ENCODE results near the gene CEP131.
A peak's percentile ranks its signal among the peaks of the same experiment; 100 is the strongest.

Gene CEP131

DNA sequence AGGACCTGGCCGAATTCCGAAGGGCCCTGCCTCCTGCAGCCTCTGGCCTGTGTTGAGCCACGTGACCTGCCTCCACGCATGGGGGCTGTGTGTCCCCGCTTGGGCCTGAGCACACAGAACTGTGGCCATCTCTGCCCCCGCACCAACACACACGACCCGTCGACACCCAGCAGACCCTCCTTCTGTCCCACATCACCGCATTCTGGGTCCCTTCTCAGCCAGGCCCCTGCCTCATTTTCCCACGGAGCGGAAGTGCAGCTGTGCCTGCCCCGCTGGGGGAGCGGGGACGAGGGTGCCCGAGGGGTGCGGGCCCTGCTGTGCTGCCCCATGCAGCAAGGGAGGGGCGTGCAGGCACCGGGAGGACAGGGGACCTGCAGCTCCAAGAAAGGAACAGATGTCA lies 34.8 kb upstream of the CEP131 start:
- H3K27me3 ChIP-seq (ENCODE audit: insufficient read depth, poor library complexity, severe bottlenecking) = no peaks in the 10 kb centered on the region
- H3K4me3 ChIP-seq (ENCODE audit: severe bottlenecking) = no peak overlapping the region
- H3K36me3 ChIP-seq (ENCODE audit: low read depth) = peaks cover 18% of the 10 kb centered on the region
- ATAC-seq (ENCODE audit: low read depth) (no peak), DNase-seq (ENCODE audit: low spot score) (no peak)
- H3K27ac ChIP-seq (ENCODE audit: poor library complexity, severe bottlenecking) = no peak overlapping the region
- no peaks in the 10 kb centered on the region for H3K9me3 ChIP-seq (ENCODE audit: severe bottlenecking)
- H3K4me1 ChIP-seq (ENCODE audit: insufficient read depth, poor library complexity, severe bottlenecking) = peaks cover 7% of the 10 kb centered on the region
- TF ChIP-seq, protein P1, sequence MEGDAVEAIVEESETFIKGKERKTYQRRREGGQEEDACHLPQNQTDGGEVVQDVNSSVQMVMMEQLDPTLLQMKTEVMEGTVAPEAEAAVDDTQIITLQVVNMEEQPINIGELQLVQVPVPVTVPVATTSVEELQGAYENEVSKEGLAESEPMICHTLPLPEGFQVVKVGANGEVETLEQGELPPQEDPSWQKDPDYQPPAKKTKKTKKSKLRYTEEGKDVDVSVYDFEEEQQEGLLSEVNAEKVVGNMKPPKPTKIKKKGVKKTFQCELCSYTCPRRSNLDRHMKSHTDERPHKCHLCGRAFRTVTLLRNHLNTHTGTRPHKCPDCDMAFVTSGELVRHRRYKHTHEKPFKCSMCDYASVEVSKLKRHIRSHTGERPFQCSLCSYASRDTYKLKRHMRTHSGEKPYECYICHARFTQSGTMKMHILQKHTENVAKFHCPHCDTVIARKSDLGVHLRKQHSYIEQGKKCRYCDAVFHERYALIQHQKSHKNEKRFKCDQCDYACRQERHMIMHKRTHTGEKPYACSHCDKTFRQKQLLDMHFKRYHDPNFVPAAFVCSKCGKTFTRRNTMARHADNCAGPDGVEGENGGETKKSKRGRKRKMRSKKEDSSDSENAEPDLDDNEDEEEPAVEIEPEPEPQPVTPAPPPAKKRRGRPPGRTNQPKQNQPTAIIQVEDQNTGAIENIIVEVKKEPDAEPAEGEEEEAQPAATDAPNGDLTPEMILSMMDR (IDR thresholded peaks at IDR 0.05; ENCODE audit: poor library complexity, severe bottlenecking) = no peak

GRCh38 chr17:81256616-81257015 lies 33.9 kb upstream of the CEP131 start:
- H3K4me1 ChIP-seq (ENCODE audit: insufficient read depth, poor library complexity, severe bottlenecking) = peaks cover 7% of the 10 kb centered on the region
- ATAC-seq (ENCODE audit: low read depth) (no peak), DNase-seq (ENCODE audit: low spot score) (no peak)
- H3K9me3 ChIP-seq (ENCODE audit: severe bottlenecking) = no peaks in the 10 kb centered on the region
- no peak overlapping the region for H3K27ac ChIP-seq (ENCODE audit: poor library complexity, severe bottlenecking)
- peaks cover 24% of the 10 kb centered on the region for H3K36me3 ChIP-seq (ENCODE audit: low read depth)
- TF ChIP-seq, protein P1 (IDR thresholded peaks at IDR 0.05; ENCODE audit: poor library complexity, severe bottlenecking) = no peak
- H3K4me3 ChIP-seq (ENCODE audit: severe bottlenecking) = no peak overlapping the region
- H3K27me3 ChIP-seq (ENCODE audit: insufficient read depth, poor library complexity, severe bottlenecking) = no peaks in the 10 kb centered on the region

- H3K27ac ChIP-seq (ENCODE audit: poor library complexity, severe bottlenecking) = peak overlapping the region; percentile 12
- H3K36me3 ChIP-seq (ENCODE audit: low read depth) = peaks cover 25% of the 10 kb centered on the region
- peak; percentile 95 for DNase-seq (ENCODE audit: low spot score)
- peak; percentile 93 for ATAC-seq (ENCODE audit: low read depth)
- peaks cover 7% of the 10 kb centered on the region for H3K4me1 ChIP-seq (ENCODE audit: insufficient read depth, poor library complexity, severe bottlenecking)
- H3K9me3 ChIP-seq (ENCODE audit: severe bottlenecking) = no peaks in the 10 kb centered on the region
- H3K27me3 ChIP-seq (ENCODE audit: insufficient read depth, poor library complexity, severe bottlenecking) = no peaks in the 10 kb centered on the region
- no peak overlapping the region for H3K4me3 ChIP-seq (ENCODE audit: severe bottlenecking)
- TF ChIP-seq, protein P1 (IDR thresholded peaks at IDR 0.05; ENCODE audit: poor library complexity, severe bottlenecking) = peak; percentile 85
These were observed 32.4 kb upstream of the CEP131 start for GRCh38 chr17:81254955-81255717.

DNA sequence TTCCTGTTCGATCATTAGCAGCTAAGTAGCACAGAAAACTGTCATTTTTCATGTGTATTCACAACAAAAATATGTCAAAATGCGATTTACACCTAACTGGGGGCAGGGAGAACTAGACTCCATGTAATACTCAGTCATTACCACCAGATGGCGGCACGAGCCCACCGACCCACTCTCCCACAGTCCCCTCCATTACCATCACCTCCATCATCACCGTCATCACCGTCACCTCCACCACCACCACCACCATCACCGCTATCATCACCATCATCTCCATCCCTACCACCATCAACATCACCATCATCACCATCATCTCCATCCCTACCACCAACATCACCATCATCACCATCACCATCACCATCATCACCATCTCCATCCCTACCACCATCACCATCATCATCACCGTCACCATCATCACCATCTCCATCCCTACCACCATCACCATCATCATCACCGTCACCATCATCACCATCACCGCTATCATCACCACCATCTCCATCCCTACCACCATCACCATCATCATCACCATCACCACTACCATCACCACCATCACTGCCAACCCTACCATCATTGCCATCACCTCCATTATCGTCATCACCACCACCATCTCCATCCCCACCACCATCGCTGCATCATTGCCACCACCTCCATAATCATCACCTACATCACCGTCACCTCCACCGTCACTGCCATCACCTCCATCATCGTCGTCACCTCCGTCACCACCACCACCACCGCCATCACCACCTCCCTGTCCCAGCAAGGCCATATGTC lies 30.8 kb upstream of the CEP131 start:
- no peak for DNase-seq (ENCODE audit: low spot score)
- TF ChIP-seq, protein P1 (IDR thresholded peaks at IDR 0.05; ENCODE audit: poor library complexity, severe bottlenecking) = peak; percentile 76
- H3K36me3 ChIP-seq (ENCODE audit: low read depth) = peaks cover 23% of the 10 kb centered on the region

More for the DNA sequence above, 30.8 kb upstream of the CEP131 start:
- Histone ChIP-seq H3K27me3 (ENCODE audit: insufficient read depth, poor library complexity, severe bottlenecking) (no peaks in the 10 kb centered on the region), H3K9me3 (ENCODE audit: severe bottlenecking) (no peaks in the 10 kb centered on the region), H3K27ac (ENCODE audit: poor library complexity, severe bottlenecking) (no peak overlapping the region), H3K4me3 (ENCODE audit: severe bottlenecking) (no peak overlapping the region), H3K4me1 (ENCODE audit: insufficient read depth, poor library complexity, severe bottlenecking) (peaks cover 7% of the 10 kb centered on the region)
- no peak for ATAC-seq (ENCODE audit: low read depth)
